Measurements from ENCODE around the gene GPR135.
"Not testable (repeated sequence)": the region's sequence is repeated elsewhere in the genome, so short reads cannot be mapped to it uniquely, and the experiment has no call there.

GPR135 gene

DNA sequence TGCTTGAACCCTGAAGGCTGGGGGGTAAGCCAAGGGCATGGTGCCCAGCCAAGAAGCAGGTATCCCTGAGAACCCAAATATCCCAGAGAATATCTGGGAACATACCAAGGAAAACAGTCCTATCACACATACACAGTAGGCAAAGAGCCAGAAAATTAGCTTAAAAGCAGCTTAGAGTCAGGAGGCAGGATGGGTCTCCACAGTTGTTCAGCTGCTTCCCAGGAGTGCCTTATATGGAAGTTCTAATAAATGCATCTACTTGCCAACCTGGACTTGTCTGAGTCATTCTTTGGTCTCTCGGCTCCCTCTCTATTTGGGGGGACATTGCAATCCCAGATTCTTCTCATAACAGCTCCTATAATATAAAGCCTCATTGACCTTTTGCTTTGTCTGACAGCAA lies 9.0 kb upstream of the GPR135 start:
- DNase-seq (ENCODE audit: low spot score): no peak

- peak; percentile 41 for DNase-seq (ENCODE audit: low spot score)
Observed at GRCh38 chr14:59464486-59465315, 479 bp downstream of the GPR135 start.

DNA sequence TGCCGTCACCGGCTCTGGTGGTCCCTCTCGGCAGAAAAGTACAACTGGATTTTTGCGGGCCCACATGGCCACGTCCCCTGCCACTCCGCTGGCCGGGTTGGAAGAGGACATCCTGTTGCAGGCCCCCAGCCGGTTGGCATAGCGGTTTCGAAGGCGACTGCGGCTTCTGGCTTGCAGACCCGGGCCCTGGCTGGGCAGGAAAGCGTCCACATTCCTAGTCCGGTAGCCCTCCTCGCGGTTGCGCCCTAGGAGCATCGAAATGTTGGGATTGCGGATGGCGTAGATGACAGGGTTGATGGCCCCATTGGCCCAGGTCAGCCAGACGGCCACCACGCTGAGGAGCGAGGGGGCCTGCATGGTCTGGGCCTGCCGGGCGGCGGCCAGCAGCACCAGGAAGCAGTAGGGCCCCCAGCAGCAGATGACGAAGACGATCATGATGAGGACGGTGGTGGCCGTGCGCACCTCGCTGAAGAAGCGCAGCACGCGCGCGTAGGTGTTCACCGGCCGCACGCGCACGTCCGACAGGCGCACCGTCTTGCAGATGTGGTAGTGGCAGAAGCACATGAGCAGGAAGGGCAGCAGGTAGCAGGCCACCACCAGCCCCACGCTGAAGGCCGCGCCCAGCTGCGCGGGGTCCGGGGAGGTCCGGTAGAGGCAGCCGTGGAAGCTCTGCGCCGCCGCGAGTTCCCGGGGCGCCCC lies 1.2 kb downstream of the GPR135 start:
- no peak for DNase-seq (ENCODE audit: low spot score)

GRCh38 chr14:59461891-59462290 lies 3.3 kb downstream of the GPR135 start:
- no peak for DNase-seq (ENCODE audit: low spot score)

DNA sequence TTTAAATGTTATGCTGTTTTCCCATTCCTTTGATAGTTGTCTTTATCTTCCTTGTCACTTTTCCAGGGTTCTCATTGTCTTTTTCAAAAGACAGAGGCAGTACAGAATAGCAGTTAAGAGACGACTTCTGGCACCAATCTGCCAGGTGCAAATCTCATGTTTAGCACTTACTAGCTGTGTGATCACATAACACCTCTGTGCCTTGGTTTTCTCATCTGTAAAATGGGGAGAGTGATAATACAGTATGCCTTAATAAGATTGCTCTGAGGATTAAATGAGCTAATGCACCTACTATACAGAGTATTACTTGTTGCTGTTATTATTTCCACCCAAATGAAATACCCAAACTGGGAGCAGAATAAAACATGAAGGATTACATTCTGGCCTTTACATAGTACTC lies 4.8 kb downstream of the GPR135 start:
- no peak for DNase-seq (ENCODE audit: low spot score)

- DNase-seq (ENCODE audit: low spot score): no peak
Observed at GRCh38 chr14:59458486-59458885, 6.7 kb downstream of the GPR135 start.

DNA sequence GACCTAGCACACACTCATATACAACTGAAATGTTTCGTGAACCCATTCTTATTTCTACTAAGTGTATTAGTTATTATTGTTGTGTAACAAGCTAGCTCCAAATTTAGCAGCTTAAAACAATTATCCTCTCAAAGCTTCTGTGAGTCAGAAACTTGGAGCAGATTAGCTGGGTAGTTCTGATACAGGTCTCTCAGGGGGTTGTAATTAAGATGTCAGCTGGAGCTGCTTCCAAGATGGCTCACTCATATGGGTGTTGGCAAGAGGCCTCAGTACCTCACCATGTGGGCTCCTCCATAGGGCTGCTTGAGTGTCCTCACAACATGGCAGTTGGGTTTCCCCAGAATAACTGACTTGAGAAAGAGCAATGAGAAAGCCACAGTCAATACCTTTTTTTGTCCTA lies 9.8 kb downstream of the GPR135 start:
- DNase-seq (ENCODE audit: low spot score): no peak

- peak; percentile 11 for DNase-seq (ENCODE audit: low spot score)
Observed at GRCh38 chr14:59454139-59454538, 11.0 kb downstream of the GPR135 start.

GRCh38 chr14:59451849-59452248 lies 13.3 kb downstream of the GPR135 start:
- no peak for DNase-seq (ENCODE audit: low spot score)

GRCh38 chr14:59450716-59451115 lies 14.5 kb downstream of the GPR135 start:
- no peak for DNase-seq (ENCODE audit: low spot score)

DNA sequence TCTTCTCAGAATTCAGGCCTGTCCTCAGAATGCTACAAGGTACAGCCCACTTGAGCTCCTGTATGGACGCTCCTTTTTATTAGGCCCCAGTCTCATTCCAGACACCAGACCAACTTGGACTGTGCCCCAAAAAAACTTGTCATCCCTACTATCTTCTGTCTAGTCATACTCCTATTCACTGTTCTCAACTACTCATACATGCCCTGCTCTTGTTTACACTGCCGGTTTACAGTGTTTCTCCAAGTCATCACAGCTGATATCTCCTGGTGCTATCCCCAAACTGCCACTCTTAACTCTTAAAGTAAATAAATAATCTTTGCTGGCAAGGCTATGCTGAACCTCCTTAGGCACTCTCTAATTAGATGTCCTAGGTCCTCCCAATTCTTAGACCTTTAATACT lies 16.5 kb downstream of the GPR135 start:
- DNase-seq (ENCODE audit: low spot score): not testable (repeated sequence)

DNA sequence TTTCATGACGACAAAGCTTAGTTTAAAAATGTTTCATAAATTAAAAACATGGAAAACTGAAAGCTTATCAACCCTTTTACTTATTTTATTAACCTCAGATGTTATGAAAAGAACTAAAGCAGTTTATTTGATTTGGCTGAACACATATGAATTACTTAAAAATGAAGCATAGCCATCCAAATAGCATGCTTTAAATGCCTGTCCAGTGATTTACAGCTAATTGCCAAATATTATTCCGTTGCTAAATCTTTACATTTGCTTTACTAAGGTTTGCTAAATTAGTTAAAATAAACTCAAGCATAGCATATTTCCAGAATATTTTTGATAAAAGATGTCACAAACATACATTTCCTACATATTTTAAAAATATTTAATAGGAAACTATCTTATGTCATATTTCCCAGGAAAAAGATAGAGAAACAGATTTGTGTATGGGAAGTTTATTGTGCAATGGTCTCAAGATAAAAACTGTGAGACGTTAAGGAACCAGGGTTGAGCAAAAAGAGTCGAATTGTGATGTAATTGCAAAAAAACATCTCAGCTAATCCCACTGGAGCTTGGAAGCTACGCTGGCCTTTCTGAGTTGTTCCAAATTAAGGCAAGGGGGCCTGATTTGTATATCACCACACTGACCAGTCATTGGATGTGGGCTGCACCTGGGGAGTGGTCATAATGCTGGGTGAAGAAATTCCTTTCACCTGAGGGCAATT lies 25.8 kb downstream of the GPR135 start:
- DNase-seq (ENCODE audit: low spot score): no peak

- no peak for DNase-seq (ENCODE audit: low spot score)
Observed at GRCh38 chr14:59438195-59438647, 27.0 kb downstream of the GPR135 start.

DNA sequence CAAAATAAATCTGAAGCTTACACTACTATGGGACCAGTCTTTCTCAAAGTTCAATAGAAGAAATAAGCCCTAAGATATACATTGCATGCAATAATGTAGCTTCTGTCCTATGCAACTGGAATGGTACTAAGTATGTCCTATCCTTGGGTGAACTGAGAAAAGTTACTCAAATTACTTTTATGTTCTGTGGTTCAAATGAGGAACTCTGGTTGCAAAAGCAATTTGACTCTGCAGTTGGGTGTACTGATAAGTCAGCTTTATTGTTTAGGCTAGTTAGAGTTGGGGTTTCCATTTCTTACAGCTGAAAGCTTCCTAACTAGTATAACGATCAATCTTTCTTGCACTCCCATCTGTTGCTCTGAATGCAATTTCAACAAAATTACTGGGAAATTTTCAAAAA lies 29.2 kb downstream of the GPR135 start:
- no peak for DNase-seq (ENCODE audit: low spot score)

- DNase-seq (ENCODE audit: low spot score): no peak
Observed at GRCh38 chr14:59435101-59435500, 30.1 kb downstream of the GPR135 start.

- no peak for DNase-seq (ENCODE audit: low spot score)
Observed at GRCh38 chr14:59429790-59430189, 35.4 kb downstream of the GPR135 start.

DNA sequence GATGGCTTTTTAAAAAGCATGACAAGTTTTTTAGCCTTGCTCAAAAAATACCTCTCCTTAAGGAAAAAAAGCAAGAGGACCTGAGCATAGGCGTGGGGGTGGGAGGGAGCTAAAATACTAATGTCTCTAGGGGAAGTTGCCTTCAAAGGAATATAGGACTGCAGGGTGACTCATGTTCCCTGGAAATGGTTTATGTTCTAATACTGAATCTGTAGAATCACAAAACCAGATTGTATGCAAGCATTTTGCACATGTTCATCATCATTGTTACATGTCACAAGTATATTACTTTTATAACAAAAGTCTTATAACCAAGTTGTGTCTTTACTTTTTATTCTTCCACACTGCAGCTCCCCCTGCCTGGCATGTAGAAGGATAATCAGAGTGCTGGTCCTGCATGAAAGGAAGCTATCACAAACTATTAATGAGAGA lies 36.6 kb downstream of the GPR135 start:
- no peak for DNase-seq (ENCODE audit: low spot score)

DNA sequence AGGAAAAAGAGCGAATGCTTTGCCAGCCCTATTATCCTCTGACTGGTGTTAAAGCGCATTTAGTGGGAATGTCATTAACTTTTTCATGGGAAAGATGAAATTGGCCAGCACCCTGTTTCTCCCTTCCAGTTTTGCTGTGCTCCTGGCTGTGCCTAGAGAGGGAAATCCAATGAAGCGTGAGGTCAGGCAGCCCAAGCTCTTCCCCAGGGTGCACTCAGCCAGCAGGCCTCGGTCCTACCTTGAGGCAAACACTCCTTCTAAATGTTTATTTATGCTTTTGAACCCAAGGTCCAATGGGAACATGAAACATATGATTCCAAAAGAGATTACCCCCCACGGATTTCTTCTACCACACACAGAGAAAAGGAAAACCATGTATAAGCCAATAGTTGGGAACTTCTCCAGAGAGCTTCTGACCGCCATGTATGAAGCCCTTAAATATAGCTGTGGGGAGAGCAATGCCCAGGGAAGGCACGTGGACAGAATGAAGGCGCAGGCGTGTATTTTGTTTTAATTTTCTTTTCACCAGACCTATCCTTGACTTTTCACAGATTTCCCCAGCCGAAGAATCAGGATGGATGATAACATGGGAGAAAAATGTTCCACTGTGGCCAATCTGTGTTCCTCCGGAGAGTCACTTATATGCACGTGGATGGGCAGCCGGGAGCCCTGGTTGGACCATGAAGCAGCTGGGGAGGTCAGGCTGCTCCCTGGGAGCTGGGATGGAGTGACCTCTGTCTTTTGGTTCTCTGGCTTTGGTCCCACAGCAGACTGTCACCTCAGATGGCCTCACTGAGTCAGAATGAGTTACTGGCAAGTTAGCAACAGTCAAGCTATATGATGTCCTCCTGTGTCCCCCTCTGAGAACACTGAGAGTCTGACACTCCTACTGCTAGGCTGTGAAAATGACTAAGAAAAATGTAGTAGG lies 37.3 kb downstream of the GPR135 start:
- DNase-seq (ENCODE audit: low spot score): no peak

DNA sequence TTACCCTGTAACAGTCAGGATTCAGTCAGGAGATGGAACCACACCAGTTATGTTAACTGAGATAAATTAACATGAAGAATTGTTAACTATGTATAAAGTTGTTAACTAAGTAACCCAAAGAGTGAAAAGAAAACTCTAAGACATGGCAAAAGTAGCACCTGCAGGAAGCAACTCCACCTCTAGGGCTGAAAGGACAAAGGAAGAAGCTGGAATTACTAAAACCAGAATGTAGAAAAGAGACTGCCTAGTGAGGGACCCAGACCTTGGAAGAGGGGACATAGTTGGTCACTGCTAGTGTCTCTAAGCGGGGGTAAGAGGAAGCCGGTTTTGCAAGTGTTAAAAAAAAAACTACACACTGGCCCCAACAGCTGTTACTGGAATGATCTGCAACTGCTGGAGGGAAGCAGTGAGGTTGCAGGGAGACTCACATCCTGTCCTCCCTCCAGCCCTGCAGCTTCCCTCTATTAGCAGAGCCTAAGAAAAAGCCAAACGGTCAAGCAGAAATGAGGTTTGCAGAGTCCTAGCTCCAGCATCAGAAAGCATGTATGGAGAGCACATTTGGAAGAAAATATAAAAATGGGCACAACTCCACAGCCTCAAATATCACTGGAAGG lies 39.8 kb downstream of the GPR135 start:
- no peak for DNase-seq (ENCODE audit: low spot score)

DNA sequence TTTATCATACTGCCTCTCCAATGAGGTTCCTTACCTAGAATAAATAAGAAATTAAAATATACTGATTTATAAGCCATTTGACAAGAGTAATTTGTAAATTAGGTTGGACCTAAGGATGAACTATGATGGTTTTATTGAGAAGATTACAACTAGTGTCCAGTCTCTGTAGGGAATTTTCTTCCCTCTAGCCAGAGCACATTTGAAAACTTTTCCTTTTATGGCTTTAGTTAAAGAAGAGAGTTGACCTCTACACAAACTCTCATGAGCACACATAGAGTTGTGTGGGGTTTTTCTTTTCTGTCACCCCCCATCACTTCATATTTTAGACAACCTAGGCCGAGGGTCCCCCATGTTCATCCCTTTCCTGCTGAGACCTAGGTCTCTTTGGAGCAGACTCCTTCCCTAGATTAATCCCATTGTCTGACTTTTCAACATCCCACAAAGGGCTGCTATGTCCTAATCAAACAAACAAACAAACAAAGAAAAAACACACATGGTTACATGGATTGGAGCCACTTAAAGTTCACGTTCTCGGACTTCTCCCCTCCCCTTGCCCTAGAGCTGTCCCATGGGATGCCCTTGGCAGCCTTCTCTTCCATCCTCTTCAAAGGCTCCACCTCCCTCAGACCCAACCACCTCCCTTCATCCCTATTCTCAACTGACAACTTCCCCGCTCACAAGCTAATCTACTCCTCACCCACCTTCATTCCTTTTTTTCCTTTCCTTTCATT lies 40.7 kb downstream of the GPR135 start:
- no peak for DNase-seq (ENCODE audit: low spot score)
